K562 (cell line): ENCODE measurements around the gene TMEM163. TPM values are rescaled to one million over a fixed set of nuclear protein-coding genes. Genes with fewer than 3 reads are reported as not detected.

Experiments
- ATAC-seq: fragments of 200-7000 bp; cut with Tn5 transposase; 3 replicates; pipeline ENCODE4 v1.9.1; 2020; ENCODE audit warnings: moderate library complexity
- BruUV-seq: library from RNA; stranded (reverse); fragments of 400-500 nt; replicated peaks from 2 replicates; lab custom pipeline; 2021; lab: Mats Ljungman, UMichigan
- CTCF ChIA-PET: fragments of 300-600 bp; formaldehyde crosslinking; extraction: SDS; loops from one replicate; lab custom pipeline; 2021; ENCODE audit warnings: low intra/inter-chr PET ratio; lab: Yijun Ruan, JAX
- POLR2A ChIA-PET: fragments of 300-600, 350-650 bp; sonication (Branson Sonifier 250); formaldehyde crosslinking; extraction: SDS; loops from one replicate; lab custom pipeline; 2021; ENCODE audit warnings: antibody characterized with exemption, inconsistent platforms; lab: Yijun Ruan, JAX
- DNase-seq, 4 experiments: peaks; one replicate each; pipeline versions ENCODE4 v3.0.0 to v3.0.0-alpha.2; 2011 to 2018; ENCODE audit warnings: low spot score in 3 of 4, mixed read lengths in 3 of 4; ENCODE audit errors: extremely low read depth in 1 of 4
- FAIRE-seq: peaks from 2 replicates; lab custom pipeline; 2011; peaks lifted over from hg19 to GRCh38; lab: Jason Lieb, UNC
- H2AFZ ChIP-seq: 2 replicates; pipeline ENCODE4 v1.6.0; 2011; ENCODE audit warnings: low read depth, low read length, control low read depth, inconsistent platforms
- H3K27ac ChIP-seq: fragments of 200-600 bp; 3 replicates; pipeline ENCODE4 v1.8.0; 2011; ENCODE audit warnings: low read depth, mild to moderate bottlenecking, control low read depth, inconsistent platforms, low read length, moderate library complexity, mixed read lengths; ENCODE audit errors: extremely low read depth
- H3K27me3 ChIP-seq, 2 experiments: fragments of 300-600 bp in 1 of 2; 2 replicates in 1 of 2; 3 replicates in 1 of 2; pipeline versions ENCODE4 v1.6.0 to v1.8.0; 2011; ENCODE audit warnings: inconsistent platforms in 2 of 2, low read length in 2 of 2, mild to moderate bottlenecking in 1 of 2, mixed read lengths in 1 of 2, moderate library complexity in 1 of 2; ENCODE audit not compliant: control insufficient read depth in 2 of 2, insufficient read depth in 2 of 2
- H3K36me3 ChIP-seq: fragments of 300-600 bp; 3 replicates; pipeline ENCODE4 v1.8.0; 2011; ENCODE audit warnings: mild to moderate bottlenecking, low read length, inconsistent platforms; ENCODE audit not compliant: control insufficient read depth, insufficient read depth
- H3K4me1 ChIP-seq, 2 experiments: fragments of 200-600 bp in 1 of 2; replicated peaks in 1 of 2; 2 replicates in 1 of 2; 3 replicates in 1 of 2; pipeline versions ENCODE4 v1.5.1 to v1.8.0; 2011; ENCODE audit warnings: inconsistent platforms in 2 of 2, low read length in 2 of 2, mild to moderate bottlenecking in 1 of 2, mixed read lengths in 1 of 2, moderate library complexity in 1 of 2; ENCODE audit not compliant: control insufficient read depth in 2 of 2, insufficient read depth in 2 of 2
- H3K4me2 ChIP-seq: 2 replicates; pipeline ENCODE4 v1.6.1; 2011; ENCODE audit warnings: low read length, control low read depth, inconsistent platforms, mixed read lengths; ENCODE audit not compliant: insufficient read depth
- H3K4me3 ChIP-seq: fragments of 200-600 bp; sonication (generic), shearing (Covaris generic); 2 replicates; pipeline ENCODE4 v1.5.1; 2016; ENCODE audit warnings: control low read depth, inconsistent platforms
- H3K79me2 ChIP-seq: fragments of 200-600 bp; 3 replicates; pipeline ENCODE4 v1.8.0; 2011; ENCODE audit warnings: low read length, inconsistent platforms; ENCODE audit not compliant: control insufficient read depth, insufficient read depth
- H3K9ac ChIP-seq, 2 experiments: 2 replicates each; pipeline versions ENCODE4 v1.6.0 to v1.6.1; 2011; ENCODE audit warnings: low read depth in 2 of 2, low read length in 2 of 2, control low read depth in 1 of 2, inconsistent platforms in 1 of 2, mild to moderate bottlenecking in 1 of 2, mixed read lengths in 1 of 2; ENCODE audit not compliant: insufficient read depth in 1 of 2
- H3K9me1 ChIP-seq: one replicate; pipeline ENCODE4 v1.6.0; 2011; ENCODE audit warnings: inconsistent platforms, mild to moderate bottlenecking, low read length, moderate library complexity; ENCODE audit not compliant: control insufficient read depth, insufficient read depth
- H3K9me3 ChIP-seq: replicated peaks from 2 replicates; pipeline ENCODE4 v1.5.1; 2011; ENCODE audit warnings: low read depth, low read length, inconsistent platforms; ENCODE audit not compliant: control insufficient read depth, insufficient read depth
- H4K20me1 ChIP-seq: replicated peaks from 2 replicates; pipeline ENCODE4 v1.6.1; 2011; ENCODE audit warnings: low read length, inconsistent platforms, mixed read lengths; ENCODE audit not compliant: control insufficient read depth, insufficient read depth
- ELK3 ChIP-seq: fragments of 450-650 bp; formaldehyde crosslinking; IDR thresholded peaks from 2 replicates; pipeline ENCODE4 v1.4.0; 2020; ENCODE audit warnings: mild to moderate bottlenecking
- XRCC5 ChIP-seq: fragments of 200-400 bp; formaldehyde crosslinking; IDR thresholded peaks from 2 replicates; pipeline ENCODE4 v1.6.1; 2017; ENCODE audit warnings: low read depth, mild to moderate bottlenecking, low read length
- ZNF668 ChIP-seq: fragments of 250-450 bp; sonication (Bioruptor Pico); IDR thresholded peaks from 2 replicates; pipeline ENCODE4 v1.8.0; 2022; ENCODE audit warnings: mild to moderate bottlenecking, inconsistent platforms
- WGBS: fragments of 100-300 bp; shearing (Covaris generic); methylation state at CpG from one replicate; pipeline ENCODE4 v1.1.6; 2016; ENCODE audit warnings: low coverage, mixed read lengths; ENCODE audit not compliant: insufficient coverage; ENCODE audit errors: missing lambda C conversion rate; 5-methylcytosine and 5-hydroxymethylcytosine counted together
- in situ Hi-C: fragments of 300-500 bp; cut with MboI; formaldehyde crosslinking; loops from 4 replicates; pipeline ENCODE4 v1.15.0; 2018; ENCODE audit warnings: inconsistent platforms, mixed read lengths
- intact Hi-C: fragments of 100-400 bp; cut with micrococcal nuclease; formaldehyde crosslinking; loops from 2 replicates; pipeline ENCODE4 v1.14.2; 2022
- polyA plus RNA-seq, 8 experiments: library from polyadenylated mRNA; depleted of rRNA in 4 of 8; stranded (reverse) in 5 of 8; unstranded in 3 of 8; fragments of >200 nt; fragmentation: Nextera tagmentation in 2 of 8; fragmentation: Illumina TruSeq in 1 of 8; extraction: Ambion mirVana in 2 of 8; extraction: Trizol in 1 of 8; gene quantifications; 2 replicates each; pipeline versions ENCODE4 v1.2.1 to v1.2.3, GENCODE V29; 2011 to 2014; ENCODE audit warnings: inconsistent platforms in 1 of 8, missing spikeins in 1 of 8
- total RNA-seq, 7 experiments: library from RNA; depleted of rRNA in 6 of 7; stranded (reverse); fragments of >200 nt in 6 of 7; fragmentation: Illumina TruSeq in 2 of 7; extraction: Trizol in 2 of 7; gene quantifications; 2 replicates each; pipeline versions ENCODE4 v1.2.1 to v1.2.3, GENCODE V29; 2011 to 2021; ENCODE audit warnings: low replicate concordance in 1 of 7
- TF ChIP-seq, protein P1 (sequence below): sonication (generic); formaldehyde crosslinking; IDR thresholded peaks from 2 replicates; pipeline ENCODE4 v1.4.0; 2020; ENCODE audit warnings: mild to moderate bottlenecking, missing genetic modification reagents
- TF ChIP-seq, protein P2 (sequence below): sonication (generic); formaldehyde crosslinking; IDR thresholded peaks from 2 replicates; pipeline ENCODE4 v1.8.1; 2023; ENCODE audit warnings: mild to moderate bottlenecking, missing genetic modification reagents

TMEM163 gene
- total and polyA plus RNA-seq, 9 of the 15 experiments (the other 6 are each of a cell fraction or from before 2014, with no cell fraction given): 0.04 to 0.68 (median 0.16) TPM; not detected in 3

DNA sequence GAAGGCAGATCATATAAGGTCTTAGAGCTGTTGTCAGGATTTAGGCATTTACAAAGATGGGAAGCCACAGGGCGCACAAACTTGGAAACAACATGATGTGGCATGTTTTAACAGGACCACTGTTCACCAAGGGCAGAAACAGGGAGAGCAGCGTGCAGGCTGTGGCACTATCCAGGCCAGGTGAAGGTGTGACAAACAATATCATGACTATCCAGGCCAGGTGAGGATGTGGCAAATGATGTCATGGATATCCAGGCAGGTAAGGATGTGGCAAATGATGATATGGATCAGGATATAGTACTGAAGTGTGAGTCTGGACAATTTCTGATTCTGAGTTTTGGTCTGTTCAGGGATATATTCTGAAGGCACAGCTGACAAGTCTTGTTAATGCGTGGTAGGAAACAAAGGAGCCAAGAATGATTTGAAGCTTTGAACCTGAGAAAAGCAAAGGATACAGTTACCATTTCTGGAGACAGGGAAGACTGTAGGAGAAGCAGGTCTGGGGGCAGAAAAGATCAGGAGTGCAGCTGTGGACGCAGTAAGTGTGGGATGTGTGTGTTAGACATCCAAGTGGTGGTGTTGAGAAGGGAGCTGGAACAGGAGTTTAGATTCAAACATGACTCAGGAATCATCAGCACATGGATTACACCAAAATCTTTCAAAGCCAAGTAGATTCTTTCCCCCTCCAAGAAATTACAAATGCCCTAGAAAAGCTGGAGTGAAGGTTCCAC, 205.9 kb downstream of the TMEM163 start (continued):
- no peak for TF ChIP-seq ZNF668 (CRISPR knock-in tag)
- no peak for TF ChIP-seq ELK3
- TF ChIP-seq, protein P1, sequence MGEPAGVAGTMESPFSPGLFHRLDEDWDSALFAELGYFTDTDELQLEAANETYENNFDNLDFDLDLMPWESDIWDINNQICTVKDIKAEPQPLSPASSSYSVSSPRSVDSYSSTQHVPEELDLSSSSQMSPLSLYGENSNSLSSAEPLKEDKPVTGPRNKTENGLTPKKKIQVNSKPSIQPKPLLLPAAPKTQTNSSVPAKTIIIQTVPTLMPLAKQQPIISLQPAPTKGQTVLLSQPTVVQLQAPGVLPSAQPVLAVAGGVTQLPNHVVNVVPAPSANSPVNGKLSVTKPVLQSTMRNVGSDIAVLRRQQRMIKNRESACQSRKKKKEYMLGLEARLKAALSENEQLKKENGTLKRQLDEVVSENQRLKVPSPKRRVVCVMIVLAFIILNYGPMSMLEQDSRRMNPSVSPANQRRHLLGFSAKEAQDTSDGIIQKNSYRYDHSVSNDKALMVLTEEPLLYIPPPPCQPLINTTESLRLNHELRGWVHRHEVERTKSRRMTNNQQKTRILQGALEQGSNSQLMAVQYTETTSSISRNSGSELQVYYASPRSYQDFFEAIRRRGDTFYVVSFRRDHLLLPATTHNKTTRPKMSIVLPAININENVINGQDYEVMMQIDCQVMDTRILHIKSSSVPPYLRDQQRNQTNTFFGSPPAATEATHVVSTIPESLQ (CRISPR knock-in tag): no peak
- TF ChIP-seq, all 486 proteins: peak for 0

DNA sequence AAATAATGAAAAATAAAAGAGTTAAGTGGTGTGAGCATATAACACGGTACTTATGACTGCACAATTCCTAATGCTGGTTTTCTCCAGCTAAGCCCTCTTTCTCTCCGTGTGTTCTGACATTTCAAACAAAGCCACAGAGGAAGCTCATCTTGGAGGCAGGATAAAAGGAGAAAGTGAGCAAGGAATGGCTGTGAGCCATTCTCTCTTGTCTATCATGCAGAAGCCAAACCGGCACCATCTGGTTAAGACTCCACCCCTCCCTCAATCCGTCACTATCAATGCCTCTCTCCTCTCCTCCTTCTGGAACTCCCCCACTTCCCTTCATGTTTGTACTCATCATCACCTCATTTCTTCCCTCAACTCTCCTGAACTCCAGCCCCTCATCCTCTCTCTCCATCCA, 210.4 kb downstream of the TMEM163 start:
- ChIA-PET CTCF (no interaction called here), POLR2A (no interaction called here)
- no peak overlapping the region for H3K9ac ChIP-seq
- H3K27ac ChIP-seq: no peak overlapping the region
- intact Hi-C loops: no loop called here
- peaks cover 15 to 43% of the 10 kb centered on the region in 2 experiments; a peak in 4 of 5 replicates for H3K27me3 ChIP-seq
- FAIRE-seq (no peak), ATAC-seq (no peak), DNase-seq (no peak)
- H3K9me1 ChIP-seq: no peaks in the 10 kb centered on the region
- H3K4me2 ChIP-seq: no peak overlapping the region
- H3K4me1 ChIP-seq: no peaks in the 10 kb centered on the region
- H2AFZ ChIP-seq: no peak overlapping the region
- H3K4me3 ChIP-seq: no peak overlapping the region
- BruUV-seq: no TSS peak
- H4K20me1 ChIP-seq: no peaks in the 10 kb centered on the region
- no peaks in the 10 kb centered on the region for H3K36me3 ChIP-seq
- H3K79me2 ChIP-seq: no peaks in the 10 kb centered on the region
- H3K9me3 ChIP-seq: no peaks in the 10 kb centered on the region
- in situ Hi-C loops: no loop called here
- WGBS: 0% methylated on average over 3 of the region's 4 CpGs
- TF ChIP-seq XRCC5: no peak
- TF ChIP-seq, protein P2, sequence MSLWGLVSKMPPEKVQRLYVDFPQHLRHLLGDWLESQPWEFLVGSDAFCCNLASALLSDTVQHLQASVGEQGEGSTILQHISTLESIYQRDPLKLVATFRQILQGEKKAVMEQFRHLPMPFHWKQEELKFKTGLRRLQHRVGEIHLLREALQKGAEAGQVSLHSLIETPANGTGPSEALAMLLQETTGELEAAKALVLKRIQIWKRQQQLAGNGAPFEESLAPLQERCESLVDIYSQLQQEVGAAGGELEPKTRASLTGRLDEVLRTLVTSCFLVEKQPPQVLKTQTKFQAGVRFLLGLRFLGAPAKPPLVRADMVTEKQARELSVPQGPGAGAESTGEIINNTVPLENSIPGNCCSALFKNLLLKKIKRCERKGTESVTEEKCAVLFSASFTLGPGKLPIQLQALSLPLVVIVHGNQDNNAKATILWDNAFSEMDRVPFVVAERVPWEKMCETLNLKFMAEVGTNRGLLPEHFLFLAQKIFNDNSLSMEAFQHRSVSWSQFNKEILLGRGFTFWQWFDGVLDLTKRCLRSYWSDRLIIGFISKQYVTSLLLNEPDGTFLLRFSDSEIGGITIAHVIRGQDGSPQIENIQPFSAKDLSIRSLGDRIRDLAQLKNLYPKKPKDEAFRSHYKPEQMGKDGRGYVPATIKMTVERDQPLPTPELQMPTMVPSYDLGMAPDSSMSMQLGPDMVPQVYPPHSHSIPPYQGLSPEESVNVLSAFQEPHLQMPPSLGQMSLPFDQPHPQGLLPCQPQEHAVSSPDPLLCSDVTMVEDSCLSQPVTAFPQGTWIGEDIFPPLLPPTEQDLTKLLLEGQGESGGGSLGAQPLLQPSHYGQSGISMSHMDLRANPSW: no peak
